ENCODE data around the gene PDE9A.

The PDE9A gene

GRCh38 chr21:42665026-42665425, 11.6 kb downstream of the PDE9A start:
- Histone ChIP-seq H3K9me3 (ENCODE audit: control insufficient read depth, insufficient read depth, low read length) (no peaks in the 10 kb centered on the region), H3K4me1 (ENCODE audit: insufficient read depth, low read length) (peaks cover 14% of the 10 kb centered on the region), H3K36me3 (ENCODE audit: insufficient read depth, low read length) (no peaks in the 10 kb centered on the region), H3K9ac (ENCODE audit: low read depth, low read length) (no peak overlapping the region)

GRCh38 chr21:42665484-42665883, 12.1 kb downstream of the PDE9A start:
- Histone ChIP-seq H3K36me3 (ENCODE audit: insufficient read depth, low read length) (peaks cover 2% of the 10 kb centered on the region; the same call in 1 of the 2 replicates), H3K9me3 (ENCODE audit: control insufficient read depth, insufficient read depth, low read length) (no peaks in the 10 kb centered on the region), H3K4me1 (ENCODE audit: insufficient read depth, low read length) (peaks cover 14% of the 10 kb centered on the region), H3K9ac (ENCODE audit: low read depth, low read length) (no peak overlapping the region)

- Histone ChIP-seq H3K9me3 (ENCODE audit: control insufficient read depth, insufficient read depth, low read length) (no peaks in the 10 kb centered on the region), H3K36me3 (ENCODE audit: insufficient read depth, low read length) (peaks cover 3% of the 10 kb centered on the region; the same call in 1 of the 2 replicates), H3K9ac (ENCODE audit: low read depth, low read length) (no peak overlapping the region), H3K4me1 (ENCODE audit: insufficient read depth, low read length) (peaks cover 14% of the 10 kb centered on the region)
Measured at GRCh38 chr21:42666023-42666747, 12.8 kb downstream of the PDE9A start.

- Histone ChIP-seq H3K9ac (ENCODE audit: low read depth, low read length) (no peak overlapping the region), H3K4me1 (ENCODE audit: insufficient read depth, low read length) (peaks cover 14% of the 10 kb centered on the region), H3K36me3 (ENCODE audit: insufficient read depth, low read length) (peaks cover 3% of the 10 kb centered on the region; the same call in 1 of the 2 replicates), H3K9me3 (ENCODE audit: control insufficient read depth, insufficient read depth, low read length) (no peaks in the 10 kb centered on the region)
Measured at GRCh38 chr21:42666925-42667324, 13.5 kb downstream of the PDE9A start.

GRCh38 chr21:42668298-42668992, 15.0 kb downstream of the PDE9A start:
- Histone ChIP-seq H3K9ac (ENCODE audit: low read depth, low read length) (no peak overlapping the region), H3K36me3 (ENCODE audit: insufficient read depth, low read length) (peaks cover 3% of the 10 kb centered on the region; the same call in 1 of the 2 replicates), H3K4me1 (ENCODE audit: insufficient read depth, low read length) (peaks cover 21% of the 10 kb centered on the region), H3K9me3 (ENCODE audit: control insufficient read depth, insufficient read depth, low read length) (no peaks in the 10 kb centered on the region)

- H3K9me3 ChIP-seq (ENCODE audit: control insufficient read depth, insufficient read depth, low read length) = no peaks in the 10 kb centered on the region
- H3K4me1 ChIP-seq (ENCODE audit: insufficient read depth, low read length) = peaks cover 25% of the 10 kb centered on the region
- H3K9ac ChIP-seq (ENCODE audit: low read depth, low read length) = no peak overlapping the region
Measured at GRCh38 chr21:42669041-42669440, 15.6 kb downstream of the PDE9A start.

GRCh38 chr21:42670058-42670880, 16.8 kb downstream of the PDE9A start:
- Histone ChIP-seq H3K4me1 (ENCODE audit: insufficient read depth, low read length) (peaks cover 35% of the 10 kb centered on the region), H3K36me3 (ENCODE audit: insufficient read depth, low read length) (peaks cover 3% of the 10 kb centered on the region; the same call in 1 of the 2 replicates), H3K9me3 (ENCODE audit: control insufficient read depth, insufficient read depth, low read length) (no peaks in the 10 kb centered on the region), H3K9ac (ENCODE audit: low read depth, low read length) (no peak overlapping the region)

More at GRCh38 chr21:42669041-42669440, 15.6 kb downstream of the PDE9A start:
- peaks cover 3% of the 10 kb centered on the region; the same call in 1 of the 2 replicates for H3K36me3 ChIP-seq (ENCODE audit: insufficient read depth, low read length)

GRCh38 chr21:42670884-42671283, 17.5 kb downstream of the PDE9A start:
- no peaks in the 10 kb centered on the region for H3K9me3 ChIP-seq (ENCODE audit: control insufficient read depth, insufficient read depth, low read length)
- H3K4me1 ChIP-seq (ENCODE audit: insufficient read depth, low read length) = peaks cover 35% of the 10 kb centered on the region
- peaks cover 3% of the 10 kb centered on the region; the same call in 1 of the 2 replicates for H3K36me3 ChIP-seq (ENCODE audit: insufficient read depth, low read length)
- H3K9ac ChIP-seq (ENCODE audit: low read depth, low read length) = no peak overlapping the region

- H3K9me3 ChIP-seq (ENCODE audit: control insufficient read depth, insufficient read depth, low read length) = no peaks in the 10 kb centered on the region
- H3K9ac ChIP-seq (ENCODE audit: low read depth, low read length) = no peak overlapping the region
- H3K4me1 ChIP-seq (ENCODE audit: insufficient read depth, low read length) = peaks cover 35% of the 10 kb centered on the region
- H3K36me3 ChIP-seq (ENCODE audit: insufficient read depth, low read length) = peaks cover 3% of the 10 kb centered on the region; the same call in 1 of the 2 replicates
Measured at GRCh38 chr21:42671778-42672593, 18.6 kb downstream of the PDE9A start.

- Histone ChIP-seq H3K9ac (ENCODE audit: low read depth, low read length) (no peak overlapping the region), H3K9me3 (ENCODE audit: control insufficient read depth, insufficient read depth, low read length) (no peaks in the 10 kb centered on the region), H3K4me1 (ENCODE audit: insufficient read depth, low read length) (peaks cover 27% of the 10 kb centered on the region), H3K36me3 (ENCODE audit: insufficient read depth, low read length) (peaks cover 3% of the 10 kb centered on the region; the same call in 1 of the 2 replicates)
Measured at GRCh38 chr21:42672699-42673458, 19.5 kb downstream of the PDE9A start.

GRCh38 chr21:42673633-42674328, 20.4 kb downstream of the PDE9A start:
- H3K9me3 ChIP-seq (ENCODE audit: control insufficient read depth, insufficient read depth, low read length) = no peaks in the 10 kb centered on the region
- H3K9ac ChIP-seq (ENCODE audit: low read depth, low read length) = no peak overlapping the region
- H3K4me1 ChIP-seq (ENCODE audit: insufficient read depth, low read length) = peaks cover 23% of the 10 kb centered on the region
- H3K36me3 ChIP-seq (ENCODE audit: insufficient read depth, low read length) = peaks cover 3% of the 10 kb centered on the region; the same call in 1 of the 2 replicates

- H3K36me3 ChIP-seq (ENCODE audit: insufficient read depth, low read length) = peaks cover 3% of the 10 kb centered on the region; the same call in 1 of the 2 replicates
- peaks cover 24% of the 10 kb centered on the region for H3K4me1 ChIP-seq (ENCODE audit: insufficient read depth, low read length)
- H3K9ac ChIP-seq (ENCODE audit: low read depth, low read length) = no peak overlapping the region; the same call in 1 of the 2 replicates
- H3K9me3 ChIP-seq (ENCODE audit: control insufficient read depth, insufficient read depth, low read length) = no peaks in the 10 kb centered on the region
Measured at GRCh38 chr21:42674351-42674940, 21.0 kb downstream of the PDE9A start.

Data from ES-I3 (cell line).